Lower leg skin (tissue), 3 donors: ENCODE data around the gene MAF.

Source experiments
- CTCF ChIP-seq, 3 donors: fragments of 450-650 bp; IDR thresholded peaks; one replicate each; pipeline ENCODE4 v1.5.1; 2016; ENCODE audit warnings: antibody characterized with exemption in 3 of 3, mild to moderate bottlenecking in 3 of 3, moderate library complexity in 2 of 3
- POLR2A ChIP-seq, 2 donors: fragments of 450-650 bp; IDR thresholded peaks; one replicate each; pipeline ENCODE4 v1.6.1; 2016 to 2017; ENCODE audit warnings: antibody characterized with exemption in 2 of 2, mild to moderate bottlenecking in 1 of 2, moderate library complexity in 1 of 2

GRCh38 chr16:79599837-79600637 lies 500 bp downstream of the MAF start:
- no peak for TF ChIP-seq CTCF (IDR thresholded peaks at IDR 0.05)
- TF ChIP-seq POLR2A (IDR thresholded peaks at IDR 0.05), result no peak
